HG03103 (cell line): ENCODE measurements around the gene CLOCK.
"Not testable (repeated sequence)": the region's sequence is repeated elsewhere in the genome, so short reads cannot be mapped to it uniquely, and the experiment has no call there.

ENCODE experiments used
- ATAC-seq: cut with Tn5 transposase; IDR thresholded peaks from one replicate; pipeline ENCODE4 v1.9.1; 2021; ENCODE audit warnings: low read depth; ENCODE audit not compliant: unreplicated experiment

CLOCK gene

GRCh38 chr4:55546756-55547465 is at the start of gene CLOCK:
Gene CLOCK, minus strand, starts transcription at chr4:55546909. Its CDS starts 64,124 bp downstream, at chr4:55482785.
- peak; percentile 73 for ATAC-seq

DNA sequence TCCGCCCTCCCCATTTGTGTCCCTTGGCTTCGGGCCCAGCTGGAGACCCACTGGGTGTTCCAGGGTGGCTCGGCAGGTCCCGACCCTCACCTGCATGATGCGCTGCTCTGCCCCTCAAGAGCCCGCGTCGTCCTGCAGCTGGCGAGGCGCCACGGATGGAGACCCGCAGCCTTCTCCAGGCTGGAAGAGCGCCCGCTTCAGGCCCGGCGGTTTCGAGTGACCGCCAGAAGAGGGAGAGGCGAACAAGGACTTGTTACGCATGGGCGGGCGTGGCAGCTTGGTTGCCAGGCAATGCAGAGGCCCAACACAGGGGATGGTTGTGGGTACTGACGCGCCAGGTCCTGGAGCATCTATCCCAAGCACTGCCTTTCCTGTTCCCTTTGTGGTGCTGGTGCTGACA is 45.3 kb upstream of the CLOCK start, which contains the start of gene PDCL2:
TSS of gene PDCL2 (minus strand) at position 232 of the 400 bp plus-strand sequence. CDS start at position 96, 136 bp downstream.
- no peak for ATAC-seq

DNA sequence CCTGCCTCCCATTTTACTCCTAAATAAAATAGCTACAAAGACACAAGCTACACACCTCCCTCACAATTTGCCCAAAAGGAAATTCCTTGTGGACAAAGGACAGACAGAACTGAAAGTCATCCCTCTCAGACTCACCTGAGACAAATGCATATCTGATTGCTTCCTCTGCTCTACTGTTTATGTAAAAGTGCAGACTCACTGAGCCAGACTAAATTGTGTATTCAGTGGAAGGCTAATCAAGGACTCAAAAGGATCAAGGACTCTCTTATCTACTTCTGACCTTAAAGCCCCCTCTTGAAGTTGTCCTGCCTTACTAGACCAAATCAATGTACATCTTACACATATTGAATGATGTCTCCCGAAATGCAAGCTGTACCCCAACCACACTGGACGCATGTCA is 41.5 kb upstream of the CLOCK start:
- ATAC-seq: no peak

DNA sequence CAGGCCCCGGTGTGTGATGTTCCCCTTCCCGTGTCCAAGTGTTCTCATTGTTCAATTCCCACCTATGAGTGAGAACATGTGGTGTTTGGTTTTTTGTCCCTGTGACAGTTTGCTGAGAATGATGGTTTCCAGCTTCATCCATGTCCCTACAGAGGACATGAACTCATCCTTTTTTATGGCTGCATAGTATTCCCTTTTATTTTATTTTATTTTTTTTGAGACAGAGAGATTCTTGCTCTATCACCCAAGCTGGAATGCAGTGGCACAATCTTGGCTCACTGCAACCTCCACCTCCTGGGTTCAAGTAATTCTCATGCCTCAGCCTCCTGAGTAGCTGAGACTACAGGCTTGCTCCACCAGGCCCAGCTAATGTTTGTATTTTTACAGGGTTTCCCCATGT is 36.1 kb upstream of the CLOCK start:
- ATAC-seq: not testable (repeated sequence)

DNA sequence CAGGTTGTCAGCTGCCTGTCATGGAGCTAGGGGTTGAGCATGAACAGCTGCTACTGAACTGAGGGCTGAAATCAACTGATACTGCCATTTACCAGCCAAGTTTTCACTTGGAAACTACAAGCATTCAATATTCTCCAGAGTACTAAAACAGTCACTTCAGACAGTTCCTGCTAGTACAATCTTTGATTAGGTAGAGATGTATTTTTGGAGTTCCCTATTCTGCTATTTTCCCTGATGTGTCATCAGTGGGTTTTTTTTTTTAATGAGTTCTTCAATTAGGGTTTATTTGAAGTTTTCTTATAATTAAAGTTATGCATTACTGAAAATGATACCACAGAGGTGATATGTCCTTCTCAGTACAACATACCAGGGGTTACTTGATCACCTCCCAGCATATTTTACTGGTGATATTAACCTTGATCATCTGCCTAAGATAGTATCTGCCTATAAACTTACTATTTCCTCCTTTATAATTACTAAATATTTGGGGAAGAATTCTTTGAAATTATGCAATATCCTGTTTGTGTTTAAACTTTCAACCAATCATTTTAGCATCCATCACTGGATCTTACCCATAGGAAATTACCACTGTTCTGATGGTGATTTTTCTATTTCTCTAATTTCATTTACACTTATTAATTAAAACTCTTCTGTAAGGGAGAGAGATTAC is 31.8 kb upstream of the CLOCK start:
- ATAC-seq: no peak

DNA sequence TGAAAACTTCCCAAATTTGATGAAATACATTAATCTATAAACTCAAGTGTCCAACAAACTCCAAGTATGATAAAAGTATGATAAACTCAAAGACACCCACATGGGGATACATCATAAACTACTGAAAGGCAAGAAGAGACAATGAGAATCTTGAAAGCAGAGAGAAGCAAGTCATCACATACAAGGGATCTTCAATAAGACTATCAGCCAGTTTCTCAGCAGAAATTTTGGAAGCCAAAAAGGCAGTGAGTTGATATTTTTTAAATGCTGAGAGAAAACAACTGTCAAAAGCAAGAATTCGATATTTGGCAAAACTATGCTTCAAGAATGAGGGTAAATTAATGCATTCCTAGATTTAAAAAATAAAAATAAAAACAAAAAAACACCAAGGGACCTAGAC is 28.8 kb upstream of the CLOCK start:
- no peak for ATAC-seq

DNA sequence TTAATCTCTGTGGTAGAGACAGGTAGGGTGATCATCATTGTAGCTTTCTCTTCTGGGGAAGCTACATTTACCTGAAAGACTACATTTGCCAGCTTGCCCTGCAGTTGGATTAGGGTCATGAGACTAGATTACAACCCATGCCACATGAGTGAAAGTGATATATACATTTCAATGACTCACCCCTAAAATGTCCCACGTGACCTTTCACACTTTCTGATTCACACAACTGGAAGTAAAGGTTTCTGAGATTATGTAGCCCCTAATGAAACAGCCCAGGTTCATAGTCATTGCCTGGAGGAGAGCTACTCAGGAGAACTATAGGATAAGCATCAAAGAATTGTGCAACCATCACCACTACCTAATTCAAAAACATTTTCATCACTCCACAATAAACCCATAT is 27.5 kb upstream of the CLOCK start:
- ATAC-seq: no peak

DNA sequence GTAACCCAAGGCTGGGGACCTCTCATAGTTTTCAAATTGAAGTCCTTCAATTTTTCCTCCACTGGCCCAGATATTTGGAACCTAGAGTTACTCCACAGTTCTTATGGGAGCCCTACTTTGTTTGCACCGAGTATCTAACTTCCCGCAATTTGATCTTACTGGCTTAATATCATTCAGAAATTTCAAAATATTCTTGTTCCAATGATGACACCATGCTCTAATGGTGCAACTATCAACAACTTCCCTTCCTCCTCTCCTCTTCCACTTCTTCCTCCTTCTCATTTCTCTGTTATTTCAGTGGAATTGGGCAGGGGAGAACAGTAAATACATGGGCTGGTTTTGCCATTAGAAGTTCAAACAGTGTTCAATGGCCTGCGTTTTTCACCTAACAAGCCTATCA is 25.1 kb upstream of the CLOCK start:
- no peak for ATAC-seq

DNA sequence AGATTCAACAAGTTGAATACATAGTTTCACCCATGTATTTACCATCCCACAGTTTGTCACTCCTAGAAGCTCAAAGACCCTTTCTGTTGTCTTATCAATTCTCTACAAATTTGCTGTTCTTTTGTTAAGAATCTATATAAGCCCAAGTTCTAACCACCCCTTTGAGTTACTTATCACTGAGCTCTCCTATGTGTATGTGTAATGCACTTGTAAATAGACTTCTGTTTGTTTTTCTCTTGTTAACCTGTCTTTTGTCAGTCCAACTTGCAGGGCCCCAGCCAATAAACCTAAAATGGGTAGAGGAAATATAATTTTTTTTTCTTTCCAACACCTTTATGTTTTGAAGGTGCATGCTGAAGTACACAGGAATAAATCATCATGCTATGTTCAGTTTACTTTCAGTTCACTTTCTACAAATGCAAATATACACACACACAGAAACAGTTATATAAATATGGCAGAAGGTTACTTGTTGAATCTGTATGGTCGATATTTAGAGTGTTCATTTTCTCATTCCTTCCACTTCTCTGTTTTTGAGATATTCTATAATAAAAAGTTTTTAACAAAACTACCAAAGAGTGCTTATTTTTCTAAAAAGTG is 22.3 kb upstream of the CLOCK start:
- ATAC-seq: peak; percentile 77

DNA sequence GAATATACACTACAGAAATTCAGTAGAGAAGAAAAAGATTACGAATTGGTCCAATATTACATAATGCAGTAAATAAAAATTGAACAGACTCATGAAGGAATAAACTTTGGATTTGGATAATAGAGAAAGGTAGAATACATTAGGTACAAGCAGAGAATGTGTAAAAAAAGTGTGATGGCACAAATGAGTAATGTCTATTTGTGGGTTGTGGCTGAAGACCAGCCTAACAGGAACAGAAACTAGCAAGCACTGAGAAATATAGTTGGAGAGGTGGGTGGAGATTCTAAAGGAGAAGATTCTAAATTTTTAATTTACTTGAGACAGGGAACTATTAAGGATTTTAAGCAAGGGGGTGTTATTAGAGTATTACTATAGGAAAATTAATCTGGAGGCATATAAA is 15.2 kb upstream of the CLOCK start:
- peak; percentile 99 for ATAC-seq

- no peak for ATAC-seq
These were observed 13.4 kb upstream of the CLOCK start for GRCh38 chr4:55560096-55560495.

DNA sequence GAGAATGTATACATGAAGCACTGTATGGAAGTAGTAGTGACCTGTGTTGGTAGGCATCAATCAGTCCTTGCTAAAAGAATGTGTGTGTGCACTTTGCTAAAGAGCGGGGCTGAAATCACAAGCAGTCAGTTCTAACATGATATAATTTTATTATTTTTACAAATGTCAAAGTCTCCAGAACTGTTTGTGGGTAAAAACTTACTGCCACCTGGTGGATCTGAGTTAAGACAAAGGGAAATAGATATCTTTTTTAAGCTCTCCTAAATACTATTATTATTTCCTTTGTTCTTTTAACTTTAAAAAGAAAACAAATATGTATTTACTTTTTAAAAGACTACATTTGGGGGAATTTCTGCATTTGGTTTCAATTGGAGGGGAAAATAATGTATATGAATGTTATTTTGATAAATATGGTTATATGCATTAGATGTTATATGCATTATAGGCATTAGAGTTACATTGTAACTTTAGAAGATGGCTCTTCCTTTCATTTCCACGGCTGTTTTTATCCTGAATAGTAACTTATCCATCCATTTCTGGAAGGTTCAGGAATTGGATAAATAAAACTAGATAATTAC is 7.8 kb upstream of the CLOCK start:
- no peak for ATAC-seq

DNA sequence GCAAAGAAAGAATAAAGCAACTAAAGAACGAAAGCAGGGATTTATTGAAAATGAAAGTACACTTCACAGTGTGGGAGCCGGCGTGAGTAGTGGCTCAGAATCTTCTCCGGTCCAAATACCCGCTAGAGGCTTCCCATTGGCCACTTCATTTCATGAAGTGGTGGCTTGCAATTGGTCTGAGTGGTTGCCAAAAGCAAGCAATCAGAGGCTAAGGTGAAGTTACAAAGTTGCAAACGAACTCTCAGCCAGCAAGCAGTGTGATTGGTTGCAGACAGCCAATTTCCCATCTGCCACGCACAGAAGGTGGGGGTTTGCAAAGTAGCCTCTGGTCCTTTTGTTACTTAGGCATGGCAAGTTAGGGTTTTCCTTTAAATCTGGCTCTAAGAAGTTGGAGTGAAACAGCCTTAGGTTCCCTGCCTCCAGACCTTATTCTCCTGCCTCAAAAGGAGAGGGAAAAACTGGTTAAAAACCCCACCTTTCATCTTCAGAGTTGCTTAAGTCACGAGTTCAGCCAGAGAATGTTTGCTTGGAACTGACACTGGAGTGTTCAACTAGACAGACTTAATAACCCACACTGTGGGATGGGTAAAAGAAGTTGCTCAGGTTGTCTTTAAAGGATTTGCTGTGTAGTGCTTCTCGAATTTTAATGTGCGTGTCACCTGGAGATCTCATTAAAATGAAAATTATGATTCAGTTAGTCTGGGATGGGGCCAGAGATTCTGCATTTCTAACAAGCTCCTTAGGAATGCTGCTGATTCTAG is 6.9 kb upstream of the CLOCK start:
- no peak for ATAC-seq

- ATAC-seq: not testable (repeated sequence)
These were observed 5.3 kb upstream of the CLOCK start for GRCh38 chr4:55551964-55552363.

GRCh38 chr4:55549888-55550287 is 3.2 kb upstream of the CLOCK start:
- ATAC-seq: no peak

DNA sequence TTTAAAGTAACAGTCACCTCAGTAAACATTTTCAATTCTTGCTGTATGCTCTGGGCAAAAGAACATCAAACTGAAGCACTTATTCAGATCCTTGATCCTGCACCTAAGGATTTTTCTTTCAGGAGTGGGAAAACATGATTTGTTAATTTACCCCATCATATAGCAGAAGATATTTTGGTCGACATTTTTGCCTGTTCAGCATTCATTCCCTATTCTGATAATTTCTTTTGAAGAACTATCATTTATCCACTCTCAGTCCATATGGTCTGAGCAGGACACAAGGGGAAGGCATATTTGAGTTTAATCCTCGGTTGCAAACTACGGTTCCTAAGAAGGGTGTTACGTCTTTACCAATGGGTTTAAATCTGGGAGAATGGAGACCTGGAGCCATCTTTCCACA is 1.2 kb upstream of the CLOCK start:
- no peak for ATAC-seq

DNA sequence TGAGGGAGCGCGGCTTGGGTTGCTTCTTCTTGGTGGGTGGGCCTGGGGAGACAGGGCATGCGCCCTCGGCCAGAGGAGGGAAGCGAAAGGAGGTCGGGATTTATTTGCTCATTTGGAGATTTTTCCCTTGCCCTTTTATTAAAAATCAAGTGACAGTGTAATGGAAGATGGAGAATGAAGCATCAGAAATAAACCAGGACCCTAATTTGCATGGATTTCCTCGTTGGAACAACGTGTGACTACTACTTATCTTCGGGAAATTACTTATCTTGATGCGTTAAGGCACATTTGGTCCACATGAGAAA is 709 bp upstream of the CLOCK start:
- ATAC-seq: no peak

DNA sequence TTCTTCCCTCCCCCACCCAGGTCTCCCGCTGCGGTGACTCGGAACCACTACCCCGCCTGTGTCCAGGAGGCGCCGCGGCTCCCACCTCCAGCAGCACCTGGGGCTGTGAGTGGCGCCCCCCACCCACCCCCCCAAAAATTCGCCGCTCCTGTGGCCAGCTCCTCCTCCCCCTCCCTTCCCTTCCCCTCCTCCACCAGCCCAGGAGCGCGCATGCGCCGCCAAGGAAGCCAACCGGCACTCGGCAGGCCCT is 278 bp downstream of the CLOCK start:
- peak; percentile 38 for ATAC-seq

- ATAC-seq: peak; percentile 28
These were observed 836 bp downstream of the CLOCK start for GRCh38 chr4:55545641-55546505.

DNA sequence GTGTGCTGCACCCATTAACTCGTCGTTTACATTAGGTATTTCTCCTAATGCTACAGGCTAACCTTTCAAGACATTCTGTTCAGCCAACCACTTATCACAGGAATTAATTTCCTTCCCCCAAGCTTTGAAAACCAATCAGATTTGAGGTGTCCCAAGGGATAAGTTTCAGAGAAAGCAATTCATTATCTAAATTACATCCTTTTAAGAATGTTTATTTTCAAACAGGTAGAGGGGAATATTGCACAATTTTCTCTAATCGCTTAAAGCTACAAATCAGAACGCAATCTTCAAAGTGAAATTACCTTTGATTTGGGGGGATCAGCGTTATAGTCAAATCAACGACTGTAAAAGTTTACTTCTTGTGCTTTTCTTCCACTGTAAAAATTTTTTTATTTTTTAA is 1.6 kb downstream of the CLOCK start:
- ATAC-seq: no peak
